H1 (cell line): Measurements from ENCODE around the gene ZNF619. TPM values are rescaled to one million over a fixed set of nuclear protein-coding genes. Genes with fewer than 3 reads are reported as not detected.

Source experiments
- CTCF ChIA-PET: fragments of 300-600 bp; sonication (Branson Sonifier 250); formaldehyde crosslinking; loops from one replicate; lab custom pipeline; 2021; ENCODE audit not compliant: partially characterized antibody; lab: Charles Lee
- POLR2A ChIA-PET: fragments of 300-600 bp; sonication (Branson Sonifier 250); formaldehyde crosslinking; loops from one replicate; lab custom pipeline; 2021; ENCODE audit warnings: inconsistent platforms; ENCODE audit not compliant: partially characterized antibody; lab: Charles Lee
- DNase-seq, 2 experiments: peaks; one replicate each; pipeline versions ENCODE4 v3.0.0 to v3.0.0-alpha.2; 2010 to 2022; ENCODE audit warnings: low spot score in 2 of 2, low read depth in 1 of 2, mixed read lengths in 1 of 2
- FAIRE-seq: peaks from 2 replicates; lab custom pipeline; 2011; peaks lifted over from hg19 to GRCh38; lab: Jason Lieb, UNC
- H2AFZ ChIP-seq: 2 replicates; pipeline ENCODE4 v1.8.1; 2012; ENCODE audit warnings: low read length, inconsistent platforms
- H2AK5ac ChIP-seq: 2 replicates; pipeline ENCODE4 v1.6.1; 2013; ENCODE audit warnings: low read depth, low read length
- H2BK120ac ChIP-seq: replicated peaks from 2 replicates; pipeline ENCODE3; 2013; ENCODE audit warnings: low read depth, low read length, inconsistent platforms
- H2BK12ac ChIP-seq: 2 replicates; pipeline ENCODE4 v1.6.1; 2013; ENCODE audit warnings: low read depth, low read length
- H2BK15ac ChIP-seq: 2 replicates; pipeline ENCODE4 v1.6.1; 2013; ENCODE audit warnings: low read length
- H2BK20ac ChIP-seq: 2 replicates; pipeline ENCODE4 v1.6.1; 2013; ENCODE audit warnings: low read length
- H2BK5ac ChIP-seq: 2 replicates; pipeline ENCODE4 v1.6.1; 2013; ENCODE audit warnings: low read depth, low read length
- H3K14ac ChIP-seq: 2 replicates; pipeline ENCODE4 v1.6.1; 2013; ENCODE audit warnings: inconsistent platforms; ENCODE audit not compliant: insufficient read length
- H3K18ac ChIP-seq: 2 replicates; pipeline ENCODE4 v1.6.1; 2013; ENCODE audit warnings: low read length; ENCODE audit errors: extremely low read depth
- H3K23ac ChIP-seq: 2 replicates; pipeline ENCODE4 v1.6.1; 2013; ENCODE audit warnings: inconsistent platforms; ENCODE audit not compliant: insufficient read length
- H3K23me2 ChIP-seq: 2 replicates; pipeline ENCODE4 v1.6.1; 2013; ENCODE audit warnings: low read depth, low read length
- H3K27ac ChIP-seq: 2 replicates; pipeline ENCODE4 v1.6.1; 2011; ENCODE audit warnings: low read depth, low read length, inconsistent platforms
- H3K27me3 ChIP-seq, 4 experiments: replicated peaks in 1 of 4; 1 replicate in 1 of 4; 2 replicates in 3 of 4; pipeline versions ENCODE4 v1.6.1 to v1.8.1; 2011 to 2013; ENCODE audit warnings: low read length in 3 of 4, mild to moderate bottlenecking in 3 of 4, inconsistent platforms in 2 of 4, mixed read lengths in 2 of 4, moderate library complexity in 1 of 4; ENCODE audit not compliant: control insufficient read depth in 3 of 4, insufficient read depth in 3 of 4; ENCODE audit errors: extremely low read depth in 1 of 4
- H3K36me3 ChIP-seq, 4 experiments: 2 replicates each; pipeline versions ENCODE4 v1.6.1 to v1.8.1; 2011 to 2013; ENCODE audit warnings: mild to moderate bottlenecking in 4 of 4, low read length in 3 of 4, moderate library complexity in 2 of 4, control low read depth in 1 of 4, inconsistent platforms in 1 of 4; ENCODE audit not compliant: insufficient read depth in 4 of 4, control insufficient read depth in 2 of 4
- H3K4ac ChIP-seq: replicated peaks from 2 replicates; pipeline ENCODE3; 2013; ENCODE audit warnings: low read length, low read depth, mixed read lengths, inconsistent platforms; ENCODE audit not compliant: insufficient read length
- H3K4me1 ChIP-seq, 4 experiments: replicated peaks in 1 of 4; 1 replicate in 1 of 4; 2 replicates in 3 of 4; pipeline versions ENCODE4 v1.6.1 to v1.8.1; 2011 to 2013; ENCODE audit warnings: low read length in 3 of 4, inconsistent platforms in 2 of 4, mixed read lengths in 1 of 4; ENCODE audit not compliant: insufficient read depth in 4 of 4, control insufficient read depth in 3 of 4
- H3K4me2 ChIP-seq, 2 experiments: 2 replicates each; pipeline versions ENCODE4 v1.6.1 to v1.8.1; 2011 to 2013; ENCODE audit warnings: low read depth in 2 of 2, low read length in 2 of 2, control low read depth in 1 of 2, inconsistent platforms in 1 of 2, mild to moderate bottlenecking in 1 of 2; ENCODE audit not compliant: insufficient read depth in 1 of 2
- H3K4me3 ChIP-seq, 4 experiments: fragments of 200-600, 300-600 bp in 1 of 4; sonication (generic), shearing (Covaris generic), sonication (Bioruptor Twin) in 1 of 4; 2 replicates each; pipeline versions ENCODE4 v1.5.1 to v1.8.1; 2011 to 2016; ENCODE audit warnings: low read length in 4 of 4, low read depth in 3 of 4, control low read depth in 2 of 4, inconsistent platforms in 2 of 4, mild to moderate bottlenecking in 2 of 4, mixed read lengths in 1 of 4, moderate library complexity in 1 of 4; ENCODE audit not compliant: insufficient read depth in 2 of 4; ENCODE audit errors: extremely low read depth in 1 of 4
- H3K56ac ChIP-seq: replicated peaks from 2 replicates; pipeline ENCODE3; 2013; ENCODE audit warnings: low read depth, mild to moderate bottlenecking, mixed read lengths, low read length, inconsistent platforms; ENCODE audit not compliant: insufficient read length
- H3K79me1 ChIP-seq: 2 replicates; pipeline ENCODE4 v1.6.1; 2013; ENCODE audit warnings: low read depth, low read length, control low read depth
- H3K79me2 ChIP-seq, 2 experiments: 2 replicates each; pipeline versions ENCODE4 v1.6.1 to v1.8.1; 2012 to 2013; ENCODE audit warnings: low read length in 2 of 2, mild to moderate bottlenecking in 2 of 2, inconsistent platforms in 1 of 2; ENCODE audit not compliant: insufficient read depth in 2 of 2, control insufficient read depth in 1 of 2
- H3K9ac ChIP-seq, 4 experiments: replicated peaks in 1 of 4; 1 replicate in 1 of 4; 2 replicates in 3 of 4; pipeline versions ENCODE4 v1.6.1 to v1.8.1; 2011 to 2013; ENCODE audit warnings: low read depth in 3 of 4, low read length in 3 of 4, control low read depth in 2 of 4, mild to moderate bottlenecking in 2 of 4, moderate library complexity in 2 of 4, inconsistent platforms in 1 of 4; ENCODE audit errors: extremely low read depth in 1 of 4
- H3K9me3 ChIP-seq, 2 experiments: 2 replicates each; pipeline versions ENCODE4 v1.6.1 to v1.8.1; 2012 to 2013; ENCODE audit warnings: mild to moderate bottlenecking in 2 of 2, moderate library complexity in 2 of 2, control low read depth in 1 of 2, inconsistent platforms in 1 of 2, low read depth in 1 of 2, low read length in 1 of 2, mixed read lengths in 1 of 2; ENCODE audit not compliant: insufficient read depth in 2 of 2
- H4K20me1 ChIP-seq, 2 experiments: replicated peaks in 1 of 2; 2 replicates each; pipeline versions ENCODE3 to v1.8.1; 2011 to 2013; ENCODE audit warnings: inconsistent platforms in 2 of 2, low read length in 2 of 2, mild to moderate bottlenecking in 1 of 2; ENCODE audit not compliant: insufficient read depth in 2 of 2, control insufficient read depth in 1 of 2
- H4K5ac ChIP-seq: 2 replicates; pipeline ENCODE4 v1.6.1; 2013; ENCODE audit warnings: low read length, low read depth, mixed read lengths, inconsistent platforms; ENCODE audit not compliant: insufficient read length
- H4K8ac ChIP-seq: 2 replicates; pipeline ENCODE4 v1.8.0; 2013; ENCODE audit warnings: mild to moderate bottlenecking, moderate library complexity, low read length, inconsistent platforms; ENCODE audit not compliant: insufficient read depth; ENCODE audit errors: extremely low read depth
- H4K91ac ChIP-seq: replicated peaks from 2 replicates; pipeline ENCODE3; 2013; ENCODE audit warnings: low read length, mixed read lengths, inconsistent platforms; ENCODE audit not compliant: insufficient read length
- CHD1 ChIP-seq: IDR thresholded peaks from 2 replicates; pipeline ENCODE4 v1.6.1; 2012; ENCODE audit warnings: low read depth, low read length, improper control_type of control experiment
- SP2 ChIP-seq: IDR thresholded peaks from 2 replicates; pipeline ENCODE4 v1.6.1; 2012; ENCODE audit warnings: mild to moderate bottlenecking, low read length, inconsistent platforms
- WGBS, 2 experiments: shearing (Covaris generic) in 1 of 2; methylation state at CpG; one replicate each; pipeline versions ENCODE4 v1.1.6 to v1.1.7; 2013 to 2015; ENCODE audit warnings: low lambda C conversion rate in 2 of 2, mixed read lengths in 2 of 2, inconsistent platforms in 1 of 2, low coverage in 1 of 2, missing lambda C conversion rate in 1 of 2; ENCODE audit not compliant: insufficient replicate concordance in 2 of 2, insufficient coverage in 1 of 2, insufficient read length in 1 of 2; ENCODE audit errors: extremely low coverage in 1 of 2, missing lambda C conversion rate in 1 of 2; 5-methylcytosine and 5-hydroxymethylcytosine counted together
- polyA plus RNA-seq, 7 experiments: library from polyadenylated mRNA; depleted of rRNA in 3 of 7; stranded (reverse) in 5 of 7; unstranded in 2 of 7; fragments of >200 nt in 5 of 7; fragments of 200-250 nt in 2 of 7; gene quantifications; 1 replicate in 5 of 7; 2 replicates in 1 of 7; 4 replicates in 1 of 7; pipeline versions ENCODE4 v1.2.1 to v1.2.3, GENCODE V29; 2011 to 2013; ENCODE audit warnings: missing spikeins in 2 of 7, mixed read lengths in 2 of 7
- total RNA-seq: library from RNA; stranded (reverse); fragmentation: NEBNext Ultra II Directional; extraction: Animal tissue kit (Norgen Biotek cat#: 25700); gene quantifications from 2 replicates; pipeline ENCODE4 v1.2.1, GENCODE V29; 2021

ZNF619 gene
- total and polyA plus RNA-seq, 2 of the 8 experiments (the other 6 are each of a cell fraction or from before 2014, with no cell fraction given) = 2.3 to 8.2 TPM

- Histone ChIP-seq H3K4me3 (no peak overlapping the region), H3K18ac (no peak overlapping the region), H2AK5ac (no peak overlapping the region), H3K56ac (no peak overlapping the region), H2BK15ac (no peak overlapping the region), H3K36me3 (peaks cover 5 to 49% (median 27%) of the 10 kb centered on the region in 4 experiments; a peak in 7 of 8 replicates), H3K79me1 (no peaks in the 10 kb centered on the region; the same call in 1 of the 2 replicates), H3K14ac (no peak overlapping the region), H4K20me1 (no peaks in the 10 kb centered on the region), H3K4me2 (no peak overlapping the region), H3K4ac (no peak overlapping the region), H2BK20ac (no peak overlapping the region), H3K23ac (no peak overlapping the region), H3K9ac (no peak overlapping the region), H3K4me1 (no peaks in the 10 kb centered on the region; a peak in 1 of 7 replicates), H3K27me3 (no peaks in the 10 kb centered on the region), H3K79me2 (peaks cover 0 to 29% of the 10 kb centered on the region in 2 experiments; a peak in 2 of 4 replicates), H4K8ac (no peak overlapping the region)
- DNase-seq = no peak
- WGBS, 2 experiments = 100% methylated on average over 1 of the region's 1 CpG; no CpG with 5 or more reads in 1 of the 2 experiments
- POLR2A ChIA-PET = interaction anchor here (1.3 to 2.0 kb wide), 4 partner anchors 10 to 13 kb away, joined by 3 to 6 read pairs (median 6); no protein-coding TSS in a partner anchor
- CTCF ChIA-PET = no interaction called here
- TF ChIP-seq CHD1 = no peak
- no peak for TF ChIP-seq SP2
- TF ChIP-seq, all 59 proteins: peak for 0
- no peak overlapping the region for H3K27ac ChIP-seq
- H2BK12ac ChIP-seq = no peak overlapping the region
- no peak overlapping the region for H4K91ac ChIP-seq
- no peak for FAIRE-seq
- H2AFZ ChIP-seq = no peak overlapping the region
- H2BK5ac ChIP-seq = no peak overlapping the region
- no peak overlapping the region for H4K5ac ChIP-seq
- no peaks in the 10 kb centered on the region; the same call in 1 of the 2 replicates for H3K23me2 ChIP-seq
- no peaks in the 10 kb centered on the region for H3K9me3 ChIP-seq
- no peak overlapping the region for H2BK120ac ChIP-seq
These were observed 34.3 kb downstream of the ZNF619 start for GRCh38 chr3:40511031-40511718.
